ENCODE results near the gene ITGB6. TPM values are rescaled to one million over a fixed set of nuclear protein-coding genes. Genes with fewer than 3 reads are reported as not detected.

Gene ITGB6
- polyA plus RNA-seq, 2 of the 4 experiments (the other 2 are of a cell fraction) = 4.2 to 5.0 TPM

GRCh38 chr2:160064916-160065315 is 135.2 kb downstream of the ITGB6 start (continued):
- no peak for TF ChIP-seq POLR2AphosphoS2 (conservative IDR thresholded peaks at IDR 0.05; ENCODE audit: low read length)
- TF ChIP-seq SREBF2 (IDR thresholded peaks at IDR 0.05) = no peak
- no peak for TF ChIP-seq HOXB5 (CRISPR knock-in tag; IDR thresholded peaks at IDR 0.05)

DNA sequence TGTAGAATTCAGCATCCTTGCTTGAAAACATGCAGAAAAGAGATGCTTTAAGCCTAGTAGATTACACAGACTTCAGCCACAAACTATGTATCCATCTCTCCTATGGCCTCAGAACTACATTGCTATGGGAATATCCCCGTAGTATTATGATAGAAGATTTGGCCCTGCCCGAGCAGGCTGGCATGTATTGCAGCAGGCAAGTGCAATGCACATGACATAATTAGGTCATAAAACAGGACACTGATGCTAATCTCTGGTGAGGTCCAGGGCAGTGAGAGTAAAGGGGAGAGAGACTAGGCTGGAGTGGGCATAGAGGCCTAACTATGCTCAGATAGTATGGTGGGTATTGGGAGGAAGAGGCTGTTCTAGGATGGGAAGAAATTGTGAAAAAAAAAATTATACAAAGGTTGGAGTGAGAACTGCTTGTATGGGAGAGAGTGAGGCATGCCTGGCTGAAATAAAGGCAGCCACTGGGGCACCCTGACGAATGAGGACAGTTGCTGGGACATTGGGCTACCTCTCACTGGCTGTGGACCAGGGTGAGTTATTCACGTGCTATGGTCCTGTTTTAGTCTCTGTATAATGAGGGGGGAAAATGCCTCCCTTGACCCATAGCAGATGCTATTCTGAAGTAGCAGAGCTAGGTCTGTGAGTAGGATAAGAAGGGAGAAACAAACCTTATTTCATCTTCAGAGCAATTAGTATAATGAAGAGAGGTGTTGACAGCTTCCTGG is 136.0 kb downstream of the ITGB6 start:
- no peak for FAIRE-seq
- no peak for ATAC-seq
- Histone ChIP-seq H3K4me2 (no peak overlapping the region), H3K4me3 (no peak overlapping the region), H3K9me3 (peaks cover 6% of the 10 kb centered on the region), H3K4me1 (peaks cover 9% of the 10 kb centered on the region; the same call in 2 of the 3 replicates), H3K27ac (no peak overlapping the region)
- DNase-seq (ENCODE audit: low read depth in 1 of 2, low spot score in 1 of 2) = no peak
- WGBS (ENCODE audit: missing lambda C conversion rate) = 86% methylated on average over 4 of the region's 4 CpGs
- TF ChIP-seq, protein P1, sequence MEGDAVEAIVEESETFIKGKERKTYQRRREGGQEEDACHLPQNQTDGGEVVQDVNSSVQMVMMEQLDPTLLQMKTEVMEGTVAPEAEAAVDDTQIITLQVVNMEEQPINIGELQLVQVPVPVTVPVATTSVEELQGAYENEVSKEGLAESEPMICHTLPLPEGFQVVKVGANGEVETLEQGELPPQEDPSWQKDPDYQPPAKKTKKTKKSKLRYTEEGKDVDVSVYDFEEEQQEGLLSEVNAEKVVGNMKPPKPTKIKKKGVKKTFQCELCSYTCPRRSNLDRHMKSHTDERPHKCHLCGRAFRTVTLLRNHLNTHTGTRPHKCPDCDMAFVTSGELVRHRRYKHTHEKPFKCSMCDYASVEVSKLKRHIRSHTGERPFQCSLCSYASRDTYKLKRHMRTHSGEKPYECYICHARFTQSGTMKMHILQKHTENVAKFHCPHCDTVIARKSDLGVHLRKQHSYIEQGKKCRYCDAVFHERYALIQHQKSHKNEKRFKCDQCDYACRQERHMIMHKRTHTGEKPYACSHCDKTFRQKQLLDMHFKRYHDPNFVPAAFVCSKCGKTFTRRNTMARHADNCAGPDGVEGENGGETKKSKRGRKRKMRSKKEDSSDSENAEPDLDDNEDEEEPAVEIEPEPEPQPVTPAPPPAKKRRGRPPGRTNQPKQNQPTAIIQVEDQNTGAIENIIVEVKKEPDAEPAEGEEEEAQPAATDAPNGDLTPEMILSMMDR (IDR thresholded peaks at IDR 0.05) = no peak
- TF ChIP-seq CHD4 (IDR thresholded peaks at IDR 0.05; ENCODE audit: borderline replicate concordance) = no peak
- TF ChIP-seq SMC3 (IDR thresholded peaks at IDR 0.05) = no peak
- TF ChIP-seq, protein P2, sequence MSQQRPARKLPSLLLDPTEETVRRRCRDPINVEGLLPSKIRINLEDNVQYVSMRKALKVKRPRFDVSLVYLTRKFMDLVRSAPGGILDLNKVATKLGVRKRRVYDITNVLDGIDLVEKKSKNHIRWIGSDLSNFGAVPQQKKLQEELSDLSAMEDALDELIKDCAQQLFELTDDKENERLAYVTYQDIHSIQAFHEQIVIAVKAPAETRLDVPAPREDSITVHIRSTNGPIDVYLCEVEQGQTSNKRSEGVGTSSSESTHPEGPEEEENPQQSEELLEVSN (IDR thresholded peaks at IDR 0.05; ENCODE audit: borderline replicate concordance, low read depth) = no peak
- TF ChIP-seq RNF2 (IDR thresholded peaks at IDR 0.05; ENCODE audit: borderline replicate concordance, low read depth) = no peak
- TF ChIP-seq FOSB (CRISPR knock-in tag; IDR thresholded peaks at IDR 0.05) = no peak
- TF ChIP-seq HOXA7 (CRISPR knock-in tag; IDR thresholded peaks at IDR 0.05) = no peak
- no peak for TF ChIP-seq BCL3 (IDR thresholded peaks at IDR 0.05)
- TF ChIP-seq EHF (CRISPR knock-in tag; IDR thresholded peaks at IDR 0.05) = no peak
- no peak for TF ChIP-seq TP53 (CRISPR knock-in tag; IDR thresholded peaks at IDR 0.05)
- POLR2A ChIA-PET = no interaction called here
- CTCF ChIA-PET = interaction anchor here (1.0 to 1.2 kb wide), 2 partner anchors 16 to 25 kb away, joined by 3 to 4 read pairs; no protein-coding TSS in a partner anchor

DNA sequence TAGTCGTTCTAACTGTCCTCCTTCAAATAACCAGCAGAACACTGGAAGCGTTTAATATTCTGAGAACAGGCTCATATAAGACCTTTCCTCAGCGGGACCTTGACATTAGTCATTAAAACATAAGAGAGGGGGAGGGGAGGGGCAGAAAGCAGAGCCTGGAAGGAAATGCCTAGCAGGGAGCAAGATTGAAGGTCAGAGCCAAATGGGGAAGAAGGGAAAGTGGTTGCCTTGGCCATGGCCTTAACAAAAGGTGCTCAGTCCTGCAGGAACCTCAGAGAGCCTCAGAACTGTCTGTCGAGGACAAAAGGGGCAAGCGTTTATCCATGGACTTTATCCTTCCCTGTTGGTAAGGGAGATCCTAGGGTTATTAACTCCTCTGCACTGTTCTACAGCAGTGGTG is 136.8 kb downstream of the ITGB6 start:
- WGBS (ENCODE audit: missing lambda C conversion rate) = 68% methylated on average over 5 of the region's 5 CpGs
- H3K27ac ChIP-seq = peak overlapping the region; percentile 76 to 90; a peak in 5 of 6 replicates
- peaks cover 9% of the 10 kb centered on the region; the same call in 2 of the 3 replicates for H3K4me1 ChIP-seq
- no peak for TF ChIP-seq BHLHE40 (IDR thresholded peaks at IDR 0.05; ENCODE audit: low read depth, low read length)
- TF ChIP-seq RFX5 (IDR thresholded peaks at IDR 0.05) = no peak
- no peak for TF ChIP-seq CHD4 (IDR thresholded peaks at IDR 0.05; ENCODE audit: borderline replicate concordance)
- TF ChIP-seq JUNB (IDR thresholded peaks at IDR 0.05) = no peak
- no peak for TF ChIP-seq CEBPB (IDR thresholded peaks at IDR 0.05)
- no peak for TF ChIP-seq EHF (CRISPR knock-in tag; IDR thresholded peaks at IDR 0.05)
- no peak for TF ChIP-seq EP300 (IDR thresholded peaks at IDR 0.05)
- TF ChIP-seq CHD2 (IDR thresholded peaks at IDR 0.05; ENCODE audit: low read length, partially characterized antibody) = no peak
- no peak for TF ChIP-seq BCL3 (IDR thresholded peaks at IDR 0.05)
- TF ChIP-seq RAD21 (conservative IDR thresholded peaks at IDR 0.05 in 1 of 2, IDR thresholded peaks at IDR 0.05 in 1 of 2) = no peak
- no peak for FAIRE-seq
- peak; percentile 15 to 16; a peak in 4 of 6 replicates for ATAC-seq
- no peak for DNase-seq (ENCODE audit: low read depth in 1 of 2, low spot score in 1 of 2)
- ChIA-PET POLR2A (no interaction called here), CTCF (interaction anchor here (0.9 kb wide), 1 partner anchor 23 kb away, joined by 3 read pairs; no protein-coding TSS in a partner anchor)
- peak overlapping the region; percentile 84 for H3K4me2 ChIP-seq
- no peaks in the 10 kb centered on the region for H3K9me3 ChIP-seq
- H3K4me3 ChIP-seq = peak overlapping the region; percentile 82

Measured in A549 (cell line).